Measurements from ENCODE around the gene F8A3.
"Not testable (repeated sequence)": the region's sequence is repeated elsewhere in the genome, so short reads cannot be mapped to it uniquely, and the experiment has no call there.

The F8A3 gene

DNA sequence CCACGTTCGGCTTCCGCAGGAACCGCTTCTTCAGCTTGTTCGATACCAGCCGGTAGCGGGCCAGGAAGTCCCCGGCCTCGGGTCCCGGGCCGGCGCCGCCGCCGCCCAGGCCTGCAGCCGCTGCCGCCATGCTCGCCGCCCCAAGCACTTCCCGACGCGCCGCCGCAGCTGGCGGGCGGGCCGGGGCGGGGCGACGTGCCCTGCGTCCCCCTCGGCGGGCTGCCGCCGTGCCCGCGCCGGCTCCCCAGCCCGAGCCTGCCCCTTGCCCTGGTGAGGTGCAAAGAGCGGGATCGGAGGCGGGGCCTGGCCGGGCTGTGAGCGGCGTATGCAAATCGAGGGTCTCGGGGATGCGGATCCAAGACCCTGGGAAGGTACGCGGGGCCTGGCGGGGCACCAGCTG lies at the start of gene F8A3:
F8A3 (minus strand) TSS at position 150 of the 400 bp plus-strand sequence; CDS start at position 130, 20 bp downstream.
- not testable (repeated sequence) for DNase-seq

DNA sequence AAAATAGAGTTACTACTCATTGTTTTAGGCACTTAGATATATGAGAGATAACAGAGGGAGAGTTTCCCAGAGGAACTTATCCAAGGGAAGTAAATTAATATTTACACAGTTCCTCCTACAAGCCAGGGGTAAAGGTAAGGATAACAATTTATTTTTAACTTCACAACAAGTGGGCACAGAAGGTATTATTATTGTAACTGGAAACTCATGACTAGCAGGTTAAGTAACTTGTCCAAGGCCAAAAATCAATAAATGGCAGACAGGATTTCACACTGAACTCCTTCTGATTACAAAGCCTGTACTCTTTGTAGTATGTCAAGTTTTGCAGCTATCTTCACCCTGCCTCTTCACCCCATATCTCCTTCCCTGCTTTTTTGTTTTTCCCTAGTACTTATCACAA lies 46.9 kb upstream of the F8A3 start:
- no peak for DNase-seq

DNA sequence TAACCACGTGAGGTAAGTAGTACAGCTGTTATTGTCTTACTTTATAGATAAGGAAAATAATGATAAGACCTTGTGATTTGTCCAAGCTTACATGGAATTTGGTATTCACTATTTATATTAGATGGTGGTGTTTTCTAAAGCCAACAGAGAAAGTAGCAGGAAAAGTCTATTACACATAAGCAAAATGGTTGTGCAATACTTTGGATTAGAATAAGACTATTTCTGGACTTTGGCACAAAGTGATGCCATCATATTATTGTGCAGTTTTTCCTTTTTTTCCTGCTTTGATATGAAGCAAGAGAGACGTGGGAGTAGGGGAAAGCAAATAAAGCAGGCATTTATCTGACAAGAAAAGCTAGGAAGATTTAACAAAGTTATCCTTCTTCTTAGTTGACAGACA lies 36.7 kb upstream of the F8A3 start:
- not testable (repeated sequence) for DNase-seq

DNA sequence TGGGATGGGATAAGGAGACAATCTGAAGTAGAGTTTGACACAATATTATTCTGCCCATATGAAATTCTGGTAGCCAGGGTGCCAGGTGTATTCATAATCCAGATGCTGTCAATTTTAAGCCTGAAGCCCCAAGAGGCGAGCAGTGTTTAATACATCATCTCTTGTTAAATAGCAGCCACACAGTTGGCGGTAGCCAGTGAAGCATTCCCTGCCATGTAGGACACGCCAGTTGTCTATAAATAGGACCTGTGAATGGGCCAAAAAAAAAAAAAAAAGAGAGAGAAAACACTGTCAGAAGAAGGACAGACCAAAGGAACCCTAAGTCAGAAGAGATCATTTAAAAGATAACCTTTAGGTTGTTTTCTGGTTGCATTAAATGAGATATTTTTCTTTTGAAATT lies 33.0 kb upstream of the F8A3 start:
- DNase-seq, result not testable (repeated sequence)

DNA sequence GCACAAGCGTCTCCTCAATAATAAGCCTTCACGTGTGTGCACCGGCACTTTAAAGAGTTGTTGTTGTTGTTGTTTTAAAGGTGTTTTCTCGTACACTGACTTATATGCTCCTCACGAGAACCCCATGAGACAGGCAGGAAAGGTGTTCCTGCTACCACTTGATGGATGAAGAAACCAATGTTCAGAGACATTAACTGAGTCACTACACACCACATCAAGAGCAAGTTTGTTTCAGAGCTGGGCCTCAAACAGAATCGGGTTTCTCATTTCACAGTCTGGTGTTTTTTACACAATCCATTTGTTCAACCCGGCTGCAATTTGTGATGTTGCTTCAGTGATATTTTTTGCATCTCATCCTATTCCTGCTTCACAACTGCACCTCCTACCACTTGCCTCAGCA lies 18.7 kb upstream of the F8A3 start:
- DNase-seq, result not testable (repeated sequence)

GRCh38 chrX:155466269-155466938 lies 8.0 kb upstream of the F8A3 start:
- not testable (repeated sequence) for DNase-seq

- DNase-seq, result not testable (repeated sequence)
Measured at GRCh38 chrX:155460501-155460900, 2.1 kb upstream of the F8A3 start.

DNA sequence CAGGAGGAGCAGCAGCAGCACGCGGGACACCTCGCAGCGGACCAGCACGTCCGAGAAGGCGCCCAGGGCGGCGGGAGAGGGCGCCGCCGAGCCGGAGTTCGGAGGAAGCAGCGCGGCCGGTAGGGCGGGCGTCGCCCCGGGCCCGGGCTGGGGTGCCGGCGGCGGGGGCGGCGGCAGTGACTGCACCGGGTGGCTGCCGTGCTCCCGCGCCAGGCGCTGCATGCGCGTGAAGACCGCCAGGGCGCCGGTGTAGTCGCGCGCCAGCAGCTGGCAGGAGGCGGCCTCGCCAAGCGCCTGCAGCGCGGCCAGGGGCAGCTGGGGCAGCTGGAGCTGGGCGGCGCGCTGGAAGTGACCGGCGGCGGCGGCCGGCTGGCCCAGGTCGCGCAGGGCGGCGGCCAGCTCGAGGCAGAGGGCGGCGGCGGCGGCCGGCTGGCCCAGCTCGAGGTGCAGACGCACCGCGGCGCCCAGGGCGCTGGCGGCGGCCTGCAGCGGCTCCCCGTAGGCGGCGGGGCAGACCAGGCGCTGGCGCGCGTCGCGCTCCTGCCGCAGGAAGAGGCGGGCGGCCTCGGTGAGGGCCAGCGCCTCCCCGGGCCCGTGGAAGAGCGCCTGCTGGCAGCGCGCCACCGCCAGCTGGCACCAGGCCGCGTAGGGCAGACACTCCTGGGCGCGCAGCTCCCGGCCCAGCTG lies 516 bp downstream of the F8A3 start:
- DNase-seq, result not testable (repeated sequence)

DNA sequence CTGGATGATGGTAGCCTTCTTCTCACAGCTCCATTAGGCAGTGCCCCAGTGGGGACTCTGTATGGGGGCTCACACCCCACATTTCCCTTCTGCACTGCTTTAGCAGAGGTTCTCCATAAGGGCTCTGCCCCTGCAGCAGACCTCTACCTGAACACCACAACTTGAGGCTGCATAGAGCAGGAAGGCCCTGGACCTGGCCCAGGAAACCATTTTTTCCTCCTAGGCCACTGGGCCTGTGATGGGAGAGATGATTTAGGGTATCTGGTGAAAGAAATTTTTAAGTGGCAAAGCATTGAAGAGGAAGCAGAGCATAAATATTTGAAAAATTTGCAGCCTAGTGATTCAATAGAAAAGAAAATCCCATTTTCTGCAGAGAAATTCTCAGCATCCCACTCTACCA lies 17.3 kb downstream of the F8A3 start:
- no peak for DNase-seq

DNA sequence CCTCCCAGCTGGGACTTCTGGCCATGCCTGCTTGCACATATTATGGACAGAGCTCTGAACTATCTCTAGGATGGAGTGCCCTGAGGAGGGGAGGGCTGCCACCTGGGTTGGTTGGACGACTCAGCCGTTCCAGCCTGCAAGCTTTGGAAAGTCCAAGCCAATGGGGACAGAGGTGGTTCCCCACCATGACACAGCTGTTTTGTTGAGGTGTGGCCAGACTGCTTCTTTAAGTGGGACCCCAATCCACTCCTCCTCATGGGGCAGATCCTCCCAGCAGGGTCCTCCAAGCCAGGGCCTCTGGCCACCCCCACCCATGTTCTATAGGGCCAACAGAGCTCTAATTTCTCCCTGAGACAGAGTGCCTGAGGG lies 22.7 kb downstream of the F8A3 start:
- no peak for DNase-seq

GRCh38 chrX:155434906-155435743 lies 23.3 kb downstream of the F8A3 start:
- DNase-seq, result no peak

DNA sequence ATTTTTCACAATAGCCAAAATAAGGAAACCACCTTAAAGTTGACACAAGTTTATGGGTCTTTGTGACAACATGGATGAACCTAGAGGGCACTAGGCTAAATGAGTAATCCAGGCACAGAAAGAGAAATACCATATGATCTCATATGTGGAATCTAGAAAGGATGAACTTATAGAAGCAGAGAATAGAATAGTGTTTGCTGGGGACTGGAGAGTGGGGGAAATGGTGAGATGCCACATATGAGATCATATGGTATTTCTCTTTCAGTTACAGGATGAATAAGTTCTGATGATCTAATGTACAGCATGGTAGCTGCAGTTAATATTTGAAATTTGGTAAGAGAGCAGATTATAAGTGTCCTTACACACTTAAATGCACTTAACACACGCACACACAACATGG lies 40.7 kb downstream of the F8A3 start:
- DNase-seq, result no peak

All from SW 1271 (cell line).